ENCODE results near the gene DTYMK.

The DTYMK gene

GRCh38 chr2:241673797-241674725, 12.6 kb downstream of the DTYMK start:
- Histone ChIP-seq H3K9me3 (no peaks in the 10 kb centered on the region), H3K36me3 (peaks cover 98% of the 10 kb centered on the region), H3K27me3 (no peaks in the 10 kb centered on the region), H3K4me2 (no peak overlapping the region), H3K4me3 (no peak overlapping the region), H3K9ac (no peak overlapping the region), H3K27ac (no peak overlapping the region), H3K4me1 (no peaks in the 10 kb centered on the region), H4K20me1 (peaks cover 42% of the 10 kb centered on the region)
- TF ChIP-seq Cebpa-rat (IDR thresholded peaks at IDR 0.05), result no peak

- no peaks in the 10 kb centered on the region for H3K4me1 ChIP-seq
- no peak overlapping the region for H3K9ac ChIP-seq
- H3K9me3 ChIP-seq, result no peaks in the 10 kb centered on the region
- H3K27me3 ChIP-seq, result no peaks in the 10 kb centered on the region
- TF ChIP-seq Cebpa-rat (IDR thresholded peaks at IDR 0.05), result no peak
- no peak overlapping the region for H3K27ac ChIP-seq
- no peak overlapping the region for H3K4me3 ChIP-seq
- H3K36me3 ChIP-seq, result peaks cover 98% of the 10 kb centered on the region
- H4K20me1 ChIP-seq, result peaks cover 37% of the 10 kb centered on the region
- no peak overlapping the region for H3K4me2 ChIP-seq
Observed at GRCh38 chr2:241673189-241673663, 13.4 kb downstream of the DTYMK start.

- peaks cover 34% of the 10 kb centered on the region for H4K20me1 ChIP-seq
- TF ChIP-seq Cebpa-rat (IDR thresholded peaks at IDR 0.05), result no peak
- no peak overlapping the region for H3K4me2 ChIP-seq
- no peaks in the 10 kb centered on the region for H3K9me3 ChIP-seq
- H3K27me3 ChIP-seq, result no peaks in the 10 kb centered on the region
- H3K36me3 ChIP-seq, result peaks cover 98% of the 10 kb centered on the region
- no peak overlapping the region for H3K27ac ChIP-seq
- no peak overlapping the region for H3K9ac ChIP-seq
- H3K4me1 ChIP-seq, result no peaks in the 10 kb centered on the region
- no peak overlapping the region for H3K4me3 ChIP-seq
Observed at GRCh38 chr2:241672243-241673188, 14.1 kb downstream of the DTYMK start.

GRCh38 chr2:241671457-241672240, 15.0 kb downstream of the DTYMK start:
- Histone ChIP-seq H3K27ac (no peak overlapping the region), H3K4me1 (no peaks in the 10 kb centered on the region), H3K27me3 (no peaks in the 10 kb centered on the region), H4K20me1 (peaks cover 28% of the 10 kb centered on the region), H3K4me3 (no peak overlapping the region), H3K4me2 (no peak overlapping the region), H3K36me3 (peaks cover 98% of the 10 kb centered on the region), H3K9ac (no peak overlapping the region), H3K9me3 (no peaks in the 10 kb centered on the region)
- TF ChIP-seq Cebpa-rat (IDR thresholded peaks at IDR 0.05), result no peak

GRCh38 chr2:241670333-241671110, 16.1 kb downstream of the DTYMK start:
- H3K4me2 ChIP-seq, result no peak overlapping the region
- peaks cover 4% of the 10 kb centered on the region for H3K4me1 ChIP-seq
- peaks cover 30% of the 10 kb centered on the region for H4K20me1 ChIP-seq
- H3K27me3 ChIP-seq, result no peaks in the 10 kb centered on the region
- no peak overlapping the region for H3K27ac ChIP-seq
- no peaks in the 10 kb centered on the region for H3K9me3 ChIP-seq
- peaks cover 98% of the 10 kb centered on the region for H3K36me3 ChIP-seq
- TF ChIP-seq Cebpa-rat (IDR thresholded peaks at IDR 0.05), result no peak
- no peak overlapping the region for H3K4me3 ChIP-seq
- H3K9ac ChIP-seq, result no peak overlapping the region

- Histone ChIP-seq H3K4me2 (no peak overlapping the region), H3K4me3 (no peak overlapping the region), H3K27me3 (no peaks in the 10 kb centered on the region), H3K27ac (no peak overlapping the region), H3K36me3 (peaks cover 82% of the 10 kb centered on the region), H3K9ac (no peak overlapping the region), H4K20me1 (peaks cover 18% of the 10 kb centered on the region), H3K4me1 (peaks cover 16% of the 10 kb centered on the region), H3K9me3 (no peaks in the 10 kb centered on the region)
- no peak for TF ChIP-seq Cebpa-rat (IDR thresholded peaks at IDR 0.05)
Observed at GRCh38 chr2:241668839-241669238, 17.8 kb downstream of the DTYMK start.

- H3K4me2 ChIP-seq, result no peak overlapping the region
Observed at GRCh38 chr2:241668354-241668753, 18.3 kb downstream of the DTYMK start.

GRCh38 chr2:241666627-241667400, 19.8 kb downstream of the DTYMK start:
- peaks cover 77% of the 10 kb centered on the region for H3K36me3 ChIP-seq
- peaks cover 16% of the 10 kb centered on the region for H3K4me1 ChIP-seq
- no peaks in the 10 kb centered on the region for H3K9me3 ChIP-seq
- H3K27ac ChIP-seq, result no peak overlapping the region
- H3K9ac ChIP-seq, result no peak overlapping the region; the same call in 1 of the 2 replicates
- no peak overlapping the region for H3K4me3 ChIP-seq
- no peak for TF ChIP-seq Cebpa-rat (IDR thresholded peaks at IDR 0.05)
- peaks cover 17% of the 10 kb centered on the region; the same call in 1 of the 2 replicates for H4K20me1 ChIP-seq
- H3K4me2 ChIP-seq, result no peak overlapping the region
- no peaks in the 10 kb centered on the region for H3K27me3 ChIP-seq

More at GRCh38 chr2:241668354-241668753, 18.3 kb downstream of the DTYMK start:
- no peaks in the 10 kb centered on the region for H3K9me3 ChIP-seq
- peaks cover 16% of the 10 kb centered on the region for H3K4me1 ChIP-seq
- peaks cover 17% of the 10 kb centered on the region; the same call in 1 of the 2 replicates for H4K20me1 ChIP-seq
- H3K9ac ChIP-seq, result no peak overlapping the region
- peaks cover 79% of the 10 kb centered on the region for H3K36me3 ChIP-seq
- no peak overlapping the region for H3K27ac ChIP-seq
- no peaks in the 10 kb centered on the region for H3K27me3 ChIP-seq
- TF ChIP-seq Cebpa-rat (IDR thresholded peaks at IDR 0.05), result no peak
- no peak overlapping the region for H3K4me3 ChIP-seq

Measured in BLaER1 (cell line).